Measurements from ENCODE around the gene IL5.
"Not testable (repeated sequence)": the region's sequence is repeated elsewhere in the genome, so short reads cannot be mapped to it uniquely, and the experiment has no call there.

The IL5 gene

DNA sequence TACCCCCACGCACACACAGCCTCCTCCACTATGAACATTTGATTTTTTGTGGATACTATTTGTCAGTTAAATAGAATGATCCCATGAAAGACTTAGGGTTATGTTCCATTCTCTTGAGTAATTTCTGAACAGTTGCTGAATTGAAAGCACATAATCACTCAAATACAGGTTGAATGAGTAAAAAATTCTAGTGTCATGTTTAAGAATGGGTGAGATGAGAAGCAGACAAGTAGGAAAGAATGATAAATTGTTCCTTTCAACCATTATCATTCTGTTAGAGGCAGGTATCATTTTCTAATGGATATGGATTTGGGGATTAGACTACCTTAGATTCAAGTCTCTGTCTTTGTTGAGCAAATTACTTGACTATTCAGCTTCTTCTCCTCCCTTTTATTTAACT, 32.8 kb upstream of the IL5 start:
- TF ChIP-seq, protein P1, sequence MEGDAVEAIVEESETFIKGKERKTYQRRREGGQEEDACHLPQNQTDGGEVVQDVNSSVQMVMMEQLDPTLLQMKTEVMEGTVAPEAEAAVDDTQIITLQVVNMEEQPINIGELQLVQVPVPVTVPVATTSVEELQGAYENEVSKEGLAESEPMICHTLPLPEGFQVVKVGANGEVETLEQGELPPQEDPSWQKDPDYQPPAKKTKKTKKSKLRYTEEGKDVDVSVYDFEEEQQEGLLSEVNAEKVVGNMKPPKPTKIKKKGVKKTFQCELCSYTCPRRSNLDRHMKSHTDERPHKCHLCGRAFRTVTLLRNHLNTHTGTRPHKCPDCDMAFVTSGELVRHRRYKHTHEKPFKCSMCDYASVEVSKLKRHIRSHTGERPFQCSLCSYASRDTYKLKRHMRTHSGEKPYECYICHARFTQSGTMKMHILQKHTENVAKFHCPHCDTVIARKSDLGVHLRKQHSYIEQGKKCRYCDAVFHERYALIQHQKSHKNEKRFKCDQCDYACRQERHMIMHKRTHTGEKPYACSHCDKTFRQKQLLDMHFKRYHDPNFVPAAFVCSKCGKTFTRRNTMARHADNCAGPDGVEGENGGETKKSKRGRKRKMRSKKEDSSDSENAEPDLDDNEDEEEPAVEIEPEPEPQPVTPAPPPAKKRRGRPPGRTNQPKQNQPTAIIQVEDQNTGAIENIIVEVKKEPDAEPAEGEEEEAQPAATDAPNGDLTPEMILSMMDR (IDR thresholded peaks at IDR 0.05; ENCODE audit: low read depth, low read length): no peak
- DNase-seq: no peak
- Histone ChIP-seq H3K9me3 (no peaks in the 10 kb centered on the region), H3K36me3 (peaks cover 29% of the 10 kb centered on the region), H3K27me3 (no peaks in the 10 kb centered on the region), H3K4me1 (peaks cover 6% of the 10 kb centered on the region; the same call in 1 of the 2 replicates), H3K4me3 (ENCODE audit: low read depth, low read length) (no peak overlapping the region)

DNA sequence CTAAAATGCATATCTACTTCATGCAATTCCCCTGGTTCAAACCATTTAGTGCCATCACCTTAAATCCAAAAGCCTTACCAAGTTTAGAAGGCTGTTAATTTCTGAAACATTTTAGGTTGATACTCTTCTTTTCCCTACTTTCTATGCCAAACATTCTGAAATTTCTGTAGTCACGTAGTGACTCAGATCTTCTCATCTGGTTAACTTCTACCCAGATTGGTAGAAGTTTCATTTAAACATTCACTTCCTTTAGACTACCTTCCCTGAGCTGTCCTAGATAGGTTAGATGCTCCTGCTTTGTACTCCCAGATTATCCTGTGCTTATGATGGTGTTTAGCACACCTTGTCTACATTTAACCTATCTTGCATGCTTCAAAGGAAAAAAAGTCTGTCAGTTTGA, 23.3 kb upstream of the IL5 start:
- Histone ChIP-seq H3K36me3 (peaks cover 6% of the 10 kb centered on the region), H3K9me3 (no peaks in the 10 kb centered on the region), H3K4me3 (ENCODE audit: low read depth, low read length) (no peak overlapping the region), H3K4me1 (no peaks in the 10 kb centered on the region), H3K27me3 (no peaks in the 10 kb centered on the region)
- TF ChIP-seq, protein P1 (IDR thresholded peaks at IDR 0.05; ENCODE audit: low read depth, low read length): no peak
- no peak for DNase-seq

DNA sequence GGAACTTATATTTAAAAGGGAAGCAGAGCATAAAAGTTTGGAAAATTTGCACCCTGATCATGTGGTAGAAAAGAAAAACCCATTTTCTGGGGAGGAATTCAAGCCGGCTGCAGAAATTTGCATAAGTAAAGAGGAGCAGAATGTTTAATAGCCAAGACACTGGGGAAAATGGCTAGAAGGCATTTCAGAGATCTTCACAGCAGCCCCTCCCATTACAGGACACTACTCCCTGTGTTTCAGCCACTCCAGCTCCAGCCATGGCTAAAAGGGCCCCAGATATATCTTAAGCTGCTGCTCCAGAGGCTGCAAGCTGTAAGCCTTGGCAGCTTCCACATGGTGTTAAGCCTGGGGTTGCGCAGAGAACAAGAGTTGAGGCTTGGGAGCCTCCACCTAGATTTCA, 21.2 kb upstream of the IL5 start:
- H3K36me3 ChIP-seq: peaks cover 14% of the 10 kb centered on the region
- not testable (repeated sequence) for H3K27me3 ChIP-seq; H3K4me1 ChIP-seq; DNase-seq; H3K4me3 ChIP-seq (ENCODE audit: low read depth, low read length); H3K9me3 ChIP-seq

DNA sequence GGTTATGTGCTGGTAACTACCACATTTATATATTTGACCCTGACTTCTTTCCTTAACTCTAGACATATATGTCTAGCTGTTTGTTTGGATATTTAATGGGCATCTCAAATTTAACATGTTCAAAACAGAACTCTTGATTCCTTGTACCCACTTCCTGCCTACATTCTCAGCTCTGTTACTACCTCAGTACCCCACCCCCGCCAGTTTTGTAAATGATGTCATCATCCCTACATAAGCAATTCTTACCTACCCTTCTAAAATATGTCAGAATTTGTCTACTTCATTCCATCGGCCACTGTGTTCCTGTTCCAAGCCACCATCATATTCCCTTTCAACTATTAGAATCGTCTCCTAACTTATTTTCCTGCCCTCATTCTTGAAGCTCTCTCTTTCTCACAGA, 18.3 kb upstream of the IL5 start:
- TF ChIP-seq, protein P1 (IDR thresholded peaks at IDR 0.05; ENCODE audit: low read depth, low read length): no peak
- H3K27me3 ChIP-seq: no peaks in the 10 kb centered on the region
- no peaks in the 10 kb centered on the region for H3K9me3 ChIP-seq
- H3K4me1 ChIP-seq: no peaks in the 10 kb centered on the region
- peaks cover 16% of the 10 kb centered on the region for H3K36me3 ChIP-seq
- DNase-seq: no peak
- no peak overlapping the region for H3K4me3 ChIP-seq (ENCODE audit: low read depth, low read length)

DNA sequence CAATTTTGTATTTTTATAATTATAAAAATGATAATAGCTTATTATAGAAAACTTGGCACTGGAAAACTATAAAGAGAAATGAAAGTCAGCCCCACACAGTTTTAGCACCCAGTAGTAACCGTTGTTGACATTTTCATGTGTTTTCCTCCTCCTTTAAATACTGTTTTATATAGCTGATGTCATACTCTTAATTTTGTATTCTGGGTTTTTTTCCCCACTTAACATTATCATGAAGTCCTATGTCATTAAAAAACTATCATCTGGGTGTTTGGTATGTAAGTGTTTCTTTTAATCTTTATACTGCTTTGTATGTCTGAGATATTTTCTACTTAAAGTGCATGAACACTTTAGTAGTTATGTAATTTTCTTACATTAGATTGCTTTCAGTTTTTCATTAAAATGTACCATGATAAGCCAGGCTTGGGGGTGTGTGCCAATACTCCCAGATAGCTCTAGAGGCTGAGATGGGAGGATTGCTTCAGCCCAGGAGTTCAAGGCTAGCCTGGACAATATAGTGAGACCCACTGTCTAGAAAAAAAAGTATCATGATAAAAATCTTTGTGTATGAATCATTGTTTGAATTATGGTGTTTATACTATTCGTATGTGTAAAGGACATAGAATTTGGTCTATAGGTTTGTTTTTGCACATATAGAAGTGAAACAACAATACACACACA, 16.2 kb upstream of the IL5 start:
- TF ChIP-seq, protein P1 (IDR thresholded peaks at IDR 0.05; ENCODE audit: low read depth, low read length): no peak
- no peak overlapping the region for H3K4me3 ChIP-seq (ENCODE audit: low read depth, low read length)
- H3K36me3 ChIP-seq: peaks cover 16% of the 10 kb centered on the region
- no peak for DNase-seq
- no peaks in the 10 kb centered on the region for H3K4me1 ChIP-seq
- no peaks in the 10 kb centered on the region for H3K9me3 ChIP-seq
- no peaks in the 10 kb centered on the region for H3K27me3 ChIP-seq

DNA sequence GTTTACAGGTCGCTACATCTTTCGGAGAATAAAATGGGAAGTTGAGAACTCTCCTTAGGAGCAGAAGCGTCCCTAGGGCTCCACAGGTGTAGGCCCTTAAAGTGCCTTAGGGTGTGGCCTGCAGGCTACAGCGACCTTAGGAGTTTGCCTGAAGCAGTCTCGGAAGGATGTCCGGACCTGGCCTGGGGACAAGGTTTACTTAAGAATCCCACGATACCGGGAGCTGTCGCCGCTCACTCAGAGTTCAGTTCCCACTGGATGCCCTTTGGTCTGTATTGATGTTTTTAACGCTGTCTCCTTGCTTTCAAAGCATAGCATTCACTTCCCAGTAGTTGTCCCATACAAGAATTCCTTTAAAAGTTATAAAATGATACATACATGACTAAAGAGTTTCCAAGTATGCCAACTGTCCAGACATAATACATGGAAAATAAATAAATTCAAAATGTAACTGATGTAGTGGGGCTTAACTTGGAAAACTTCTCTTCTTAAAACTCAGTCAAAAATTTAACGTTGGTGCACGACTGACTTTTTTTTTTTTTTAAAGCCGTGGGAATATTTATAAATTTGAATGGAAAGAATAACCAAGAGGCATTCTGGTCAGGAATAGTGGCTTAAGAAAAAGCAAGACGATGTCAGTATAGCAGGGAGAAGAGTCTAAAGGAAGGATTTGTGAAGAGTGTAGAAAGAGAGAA, 14.3 kb upstream of the IL5 start:
- Histone ChIP-seq H3K36me3 (peaks cover 10% of the 10 kb centered on the region; the same call in 1 of the 2 replicates), H3K4me3 (ENCODE audit: low read depth, low read length) (peak overlapping the region; percentile 93), H3K4me1 (no peaks in the 10 kb centered on the region), H3K9me3 (no peaks in the 10 kb centered on the region), H3K27me3 (no peaks in the 10 kb centered on the region)
- DNase-seq: peak; percentile 21
- TF ChIP-seq, protein P1 (IDR thresholded peaks at IDR 0.05; ENCODE audit: low read depth, low read length): no peak

Data from BE2C (cell line).